GM12891 (cell line): ENCODE measurements around the gene CDYL2.
"Not testable (repeated sequence)": the region's sequence is repeated elsewhere in the genome, so short reads cannot be mapped to it uniquely, and the experiment has no call there.

Experiments
- DNase-seq: peaks from one replicate; pipeline ENCODE4 v3.0.0; 2011; ENCODE audit warnings: low spot score; ENCODE audit not compliant: insufficient read length
- FAIRE-seq: peaks from 2 replicates; lab custom pipeline; 2011; peaks lifted over from hg19 to GRCh38; lab: Jason Lieb, UNC
- PAX5 ChIP-seq: IDR thresholded peaks from 2 replicates; pipeline ENCODE4 v1.6.1; 2011; ENCODE audit warnings: low read length, moderate library complexity, mild to moderate bottlenecking; ENCODE audit not compliant: insufficient read depth, severe bottlenecking
- POLR2A ChIP-seq: IDR thresholded peaks from 2 replicates; pipeline ENCODE4 v1.6.1; 2011; ENCODE audit warnings: low read depth, low read length, control low read depth
- POLR2AphosphoS5 ChIP-seq: IDR thresholded peaks from 2 replicates; pipeline ENCODE4 v1.6.1; 2011; ENCODE audit warnings: low read depth, low read length, control low read depth
- POU2F2 ChIP-seq: IDR thresholded peaks from 2 replicates; pipeline ENCODE4 v1.6.1; 2011; ENCODE audit warnings: low read depth, mild to moderate bottlenecking, control low read depth, low read length, moderate library complexity
- SPI1 ChIP-seq: IDR thresholded peaks from 2 replicates; pipeline ENCODE4 v1.6.1; 2011; ENCODE audit warnings: low read depth, low read length, control low read depth
- TAF1 ChIP-seq: IDR thresholded peaks from 2 replicates; pipeline ENCODE4 v1.6.1; 2011; ENCODE audit warnings: low read depth, low read length, control low read depth

Gene CDYL2

GRCh38 chr16:80738521-80738920 is 65.9 kb downstream of the CDYL2 start:
- no peak for FAIRE-seq
- DNase-seq = no peak

GRCh38 chr16:80735846-80736245 is 68.6 kb downstream of the CDYL2 start:
- DNase-seq (no peak), FAIRE-seq (no peak)
- TF ChIP-seq POLR2AphosphoS5 = no peak
- TF ChIP-seq SPI1 = no peak
- TF ChIP-seq POU2F2 = no peak
- no peak for TF ChIP-seq TAF1
- no peak for TF ChIP-seq PAX5
- TF ChIP-seq POLR2A = no peak

More at GRCh38 chr16:80738521-80738920, 65.9 kb downstream of the CDYL2 start:
- no peak for TF ChIP-seq PAX5
- TF ChIP-seq POLR2A = no peak
- no peak for TF ChIP-seq SPI1
- TF ChIP-seq POU2F2 = no peak
- no peak for TF ChIP-seq POLR2AphosphoS5
- no peak for TF ChIP-seq TAF1

- FAIRE-seq (no peak), DNase-seq (no peak)
- TF ChIP-seq TAF1 (no peak), POLR2A (no peak), PAX5 (no peak), POU2F2 (no peak), SPI1 (no peak), POLR2AphosphoS5 (no peak)
Measured at GRCh38 chr16:80733407-80733806, 71.0 kb downstream of the CDYL2 start.

GRCh38 chr16:80731915-80732314 is 72.5 kb downstream of the CDYL2 start:
- DNase-seq (no peak), FAIRE-seq (no peak)
- TF ChIP-seq POU2F2 (no peak), SPI1 (no peak), POLR2AphosphoS5 (no peak), TAF1 (no peak), POLR2A (no peak), PAX5 (no peak)

- not testable (repeated sequence) for DNase-seq, FAIRE-seq
Measured at GRCh38 chr16:80727066-80727763, 77.2 kb downstream of the CDYL2 start.

- TF ChIP-seq POLR2A (no peak), SPI1 (no peak), POLR2AphosphoS5 (no peak), POU2F2 (no peak), TAF1 (no peak), PAX5 (no peak)
- DNase-seq (no peak), FAIRE-seq (no peak)
Measured at GRCh38 chr16:80725566-80726162, 78.7 kb downstream of the CDYL2 start.

GRCh38 chr16:80723981-80724380 is 80.4 kb downstream of the CDYL2 start:
- no peak for DNase-seq
- TF ChIP-seq SPI1 (no peak), POLR2AphosphoS5 (no peak), PAX5 (no peak), POU2F2 (no peak), TAF1 (no peak), POLR2A (no peak)
- FAIRE-seq = no peak

- TF ChIP-seq POU2F2 (no peak), POLR2A (no peak)
- FAIRE-seq (no peak), DNase-seq (no peak)
Measured at GRCh38 chr16:80723091-80723490, 81.3 kb downstream of the CDYL2 start.

GRCh38 chr16:80720804-80721371 is 83.5 kb downstream of the CDYL2 start:
- no peak for FAIRE-seq
- peak; percentile 80 for TF ChIP-seq SPI1
- TF ChIP-seq POLR2AphosphoS5 = no peak
- no peak for TF ChIP-seq POLR2A
- no peak for TF ChIP-seq PAX5
- no peak for TF ChIP-seq TAF1
- DNase-seq = no peak

- no peak for DNase-seq
- TF ChIP-seq PAX5 (no peak), TAF1 (0 out of 2 replicates have a peak, but pooled peaks have one; percentile 13), POLR2A (no peak), POU2F2 (no peak), POLR2AphosphoS5 (no peak), SPI1 (peak; percentile 77)
- peak; percentile 91 for FAIRE-seq
Measured at GRCh38 chr16:80719573-80719972, 84.8 kb downstream of the CDYL2 start.
